Hepatocyte (in vitro differentiated cells): ENCODE data around the gene NTHL1. TPM values are rescaled to one million over a fixed set of nuclear protein-coding genes. Genes with fewer than 3 reads are reported as not detected.

ENCODE experiments used
- DNase-seq: peaks from one replicate; pipeline ENCODE4 v3.0.0-alpha.2; 2016; ENCODE audit warnings: low spot score
- H2AFZ ChIP-seq: fragments of 200-600 bp; sonication (generic); 2 replicates; pipeline ENCODE4 v1.6.0; 2016; ENCODE audit warnings: antibody characterized with exemption, mild to moderate bottlenecking
- H3K27ac ChIP-seq: fragments of 200-600 bp; sonication (generic); 2 replicates; pipeline ENCODE4 v1.5.1; 2016; ENCODE audit warnings: mild to moderate bottlenecking
- H3K27me3 ChIP-seq: fragments of 200-600 bp; sonication (generic); 2 replicates; pipeline ENCODE4 v1.6.1; 2016
- H3K36me3 ChIP-seq: fragments of 200-600 bp; sonication (generic); replicated peaks from 2 replicates; pipeline ENCODE4 v1.5.1; 2016; ENCODE audit warnings: low read depth; ENCODE audit not compliant: insufficient read depth
- H3K4me1 ChIP-seq: fragments of 200-600 bp; sonication (generic); 2 replicates; pipeline ENCODE4 v1.5.1; 2016; ENCODE audit warnings: mild to moderate bottlenecking, moderate library complexity; ENCODE audit not compliant: insufficient read depth
- H3K4me2 ChIP-seq: fragments of 200-600 bp; sonication (generic); 2 replicates; pipeline ENCODE4 v1.6.0; 2016
- H3K4me3 ChIP-seq: fragments of 200-600 bp; sonication (generic); 2 replicates; pipeline ENCODE4 v1.5.1; 2016; ENCODE audit warnings: mild to moderate bottlenecking
- H3K79me2 ChIP-seq: fragments of 200-600 bp; sonication (generic); 2 replicates; pipeline ENCODE4 v1.6.0; 2017; ENCODE audit warnings: mild to moderate bottlenecking
- H3K9me2 ChIP-seq: fragments of 200-600 bp; sonication (generic); replicated peaks from 2 replicates; pipeline ENCODE4 v1.6.0; 2017; ENCODE audit warnings: mild to moderate bottlenecking; ENCODE audit not compliant: insufficient read depth
- H3K9me3 ChIP-seq: fragments of 200-600 bp; sonication (generic); 2 replicates; pipeline ENCODE4 v1.5.1; 2016; ENCODE audit warnings: low read depth, mild to moderate bottlenecking
- H4K20me1 ChIP-seq: fragments of 200-600 bp; sonication (generic); 2 replicates; pipeline ENCODE4 v1.6.0; 2016; ENCODE audit warnings: mild to moderate bottlenecking; ENCODE audit not compliant: insufficient read depth, poor library complexity, severe bottlenecking
- EZH2 ChIP-seq: fragments of 200-600 bp; sonication (generic); IDR thresholded peaks from 2 replicates; pipeline ENCODE4 v1.6.1; 2016; ENCODE audit warnings: antibody characterized with exemption, mild to moderate bottlenecking, borderline replicate concordance
- EZH2phosphoT487 ChIP-seq: fragments of 200-600 bp; sonication (generic); IDR thresholded peaks from one replicate; pipeline ENCODE4 v1.6.1; 2018; ENCODE audit warnings: antibody characterized with exemption, mild to moderate bottlenecking, low read depth, moderate library complexity; ENCODE audit not compliant: unreplicated experiment, severe bottlenecking
- WGBS: methylation state at CpG from one replicate; pipeline ENCODE4 v1.1.6; 2016; ENCODE audit warnings: low lambda C conversion rate; ENCODE audit errors: missing lambda C conversion rate; 5-methylcytosine and 5-hydroxymethylcytosine counted together
- polyA plus RNA-seq: library from polyadenylated mRNA; unstranded; fragments of >200 nt; fragmentation: Nextera tagmentation; extraction: Ambion mirVana; gene quantifications from 2 replicates; pipeline ENCODE4 v1.2.1, GENCODE V29; 2016
- total RNA-seq: library from RNA; depleted of rRNA; stranded (reverse); fragments of >200 nt; gene quantifications from 2 replicates; pipeline ENCODE4 v1.2.3, GENCODE V29; 2014
- TF ChIP-seq, protein P1 (sequence below): fragments of 200-600 bp; sonication (generic); IDR thresholded peaks from 2 replicates; pipeline ENCODE4 v1.5.1; 2016; ENCODE audit warnings: antibody characterized with exemption, mild to moderate bottlenecking; ENCODE audit not compliant: poor library complexity

Gene NTHL1
- total and polyA plus RNA-seq, 2 experiments from 2014 or later = 19.6 to 28.5 TPM

GRCh38 chr16:2042171-2042985, 5.3 kb downstream of the NTHL1 start:
- Histone ChIP-seq H3K4me2 (no peak overlapping the region), H3K27me3 (no peaks in the 10 kb centered on the region), H3K9me2 (no peaks in the 10 kb centered on the region), H3K4me1 (peaks cover 48% of the 10 kb centered on the region), H4K20me1 (no peaks in the 10 kb centered on the region), H3K9me3 (no peaks in the 10 kb centered on the region), H3K79me2 (peaks cover 8% of the 10 kb centered on the region), H2AFZ (no peak overlapping the region), H3K4me3 (no peak overlapping the region), H3K27ac (peak overlapping the region; percentile 51), H3K36me3 (no peaks in the 10 kb centered on the region)
- WGBS = 88% methylated on average over 18 of the region's 22 CpGs
- no peak for DNase-seq
- TF ChIP-seq EZH2 = no peak

- Histone ChIP-seq H3K4me2 (no peak overlapping the region), H3K9me2 (no peaks in the 10 kb centered on the region), H3K4me3 (no peak overlapping the region), H3K79me2 (peaks cover 7% of the 10 kb centered on the region), H3K27me3 (no peaks in the 10 kb centered on the region), H2AFZ (no peak overlapping the region), H3K27ac (peak overlapping the region; percentile 91), H4K20me1 (no peaks in the 10 kb centered on the region), H3K36me3 (no peaks in the 10 kb centered on the region), H3K4me1 (peaks cover 52% of the 10 kb centered on the region), H3K9me3 (no peaks in the 10 kb centered on the region)
- no peak for DNase-seq
- WGBS = 90% methylated on average over 19 of the region's 20 CpGs
- TF ChIP-seq, protein P1, sequence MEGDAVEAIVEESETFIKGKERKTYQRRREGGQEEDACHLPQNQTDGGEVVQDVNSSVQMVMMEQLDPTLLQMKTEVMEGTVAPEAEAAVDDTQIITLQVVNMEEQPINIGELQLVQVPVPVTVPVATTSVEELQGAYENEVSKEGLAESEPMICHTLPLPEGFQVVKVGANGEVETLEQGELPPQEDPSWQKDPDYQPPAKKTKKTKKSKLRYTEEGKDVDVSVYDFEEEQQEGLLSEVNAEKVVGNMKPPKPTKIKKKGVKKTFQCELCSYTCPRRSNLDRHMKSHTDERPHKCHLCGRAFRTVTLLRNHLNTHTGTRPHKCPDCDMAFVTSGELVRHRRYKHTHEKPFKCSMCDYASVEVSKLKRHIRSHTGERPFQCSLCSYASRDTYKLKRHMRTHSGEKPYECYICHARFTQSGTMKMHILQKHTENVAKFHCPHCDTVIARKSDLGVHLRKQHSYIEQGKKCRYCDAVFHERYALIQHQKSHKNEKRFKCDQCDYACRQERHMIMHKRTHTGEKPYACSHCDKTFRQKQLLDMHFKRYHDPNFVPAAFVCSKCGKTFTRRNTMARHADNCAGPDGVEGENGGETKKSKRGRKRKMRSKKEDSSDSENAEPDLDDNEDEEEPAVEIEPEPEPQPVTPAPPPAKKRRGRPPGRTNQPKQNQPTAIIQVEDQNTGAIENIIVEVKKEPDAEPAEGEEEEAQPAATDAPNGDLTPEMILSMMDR = no peak
- TF ChIP-seq EZH2 = no peak
- TF ChIP-seq EZH2phosphoT487 = no peak
Measured at GRCh38 chr16:2040787-2041522, 6.7 kb downstream of the NTHL1 start.

- Histone ChIP-seq H3K27me3 (no peaks in the 10 kb centered on the region), H3K4me3 (no peak overlapping the region), H2AFZ (no peak overlapping the region), H3K4me2 (peak overlapping the region; percentile 45), H3K79me2 (peaks cover 5% of the 10 kb centered on the region), H3K27ac (peak overlapping the region; percentile 91), H3K4me1 (peaks cover 60% of the 10 kb centered on the region), H3K9me2 (no peaks in the 10 kb centered on the region), H3K9me3 (no peaks in the 10 kb centered on the region), H3K36me3 (no peaks in the 10 kb centered on the region), H4K20me1 (no peaks in the 10 kb centered on the region)
- 89% methylated on average over 16 of the region's 24 CpGs for WGBS
- TF ChIP-seq EZH2 (no peak), EZH2phosphoT487 (no peak)
- TF ChIP-seq, protein P1 = no peak
- DNase-seq = no peak
Measured at GRCh38 chr16:2040041-2040786, 7.4 kb downstream of the NTHL1 start.
